Measurements from ENCODE around the gene KLF15.

KLF15 gene

DNA sequence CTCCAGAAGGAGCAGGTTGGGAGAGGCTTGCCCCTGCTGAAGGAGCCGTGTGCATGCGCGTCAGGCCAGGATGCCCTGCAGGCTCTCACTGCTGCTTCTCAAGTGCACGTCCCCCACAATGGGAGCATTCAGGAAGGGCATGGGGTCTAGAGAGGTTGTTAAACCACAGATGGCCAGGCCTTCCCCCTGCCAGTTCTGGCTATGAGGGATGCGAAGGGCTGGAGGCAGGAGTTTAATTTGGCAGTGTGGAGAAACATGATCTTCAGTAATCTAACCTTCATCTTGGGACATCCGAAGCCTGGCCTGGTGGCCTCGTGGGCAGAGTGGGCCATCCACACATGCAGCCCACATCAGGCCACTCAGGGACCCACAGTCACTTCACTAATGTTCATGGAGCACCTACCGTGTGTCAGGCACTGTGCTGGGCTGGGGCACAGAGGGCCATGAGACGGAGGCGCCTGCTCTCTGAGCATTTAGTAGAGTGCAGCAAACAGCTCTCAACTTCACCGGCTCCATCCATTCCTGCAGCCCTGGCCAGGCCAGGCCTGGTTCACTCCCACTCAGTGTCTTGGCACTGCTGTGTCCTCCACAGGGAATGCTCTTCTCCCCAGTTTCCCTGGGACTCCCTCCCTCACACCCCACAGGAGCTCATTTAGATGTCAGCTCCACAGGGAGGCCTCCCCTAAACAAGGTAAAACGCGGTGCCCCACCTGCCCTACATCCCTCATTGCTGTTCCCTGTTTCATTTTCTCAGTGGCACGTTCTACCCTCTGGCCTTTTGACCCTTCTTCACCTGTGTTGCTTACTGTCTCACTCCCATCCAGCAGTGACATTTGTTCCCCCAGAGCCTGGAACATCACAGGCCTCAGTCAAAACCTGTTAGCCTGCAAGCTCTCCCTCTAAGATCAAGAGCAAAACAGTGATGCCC is 41.5 kb upstream of the KLF15 start:
- H3K27ac ChIP-seq = no peak overlapping the region
- TF ChIP-seq CTCF (conservative IDR thresholded peaks at IDR 0.05) = no peak

GRCh38 chr3:126397610-126398422 is 40.6 kb upstream of the KLF15 start:
- H3K27ac ChIP-seq = no peak overlapping the region
- TF ChIP-seq CTCF (conservative IDR thresholded peaks at IDR 0.05) = no peak

DNA sequence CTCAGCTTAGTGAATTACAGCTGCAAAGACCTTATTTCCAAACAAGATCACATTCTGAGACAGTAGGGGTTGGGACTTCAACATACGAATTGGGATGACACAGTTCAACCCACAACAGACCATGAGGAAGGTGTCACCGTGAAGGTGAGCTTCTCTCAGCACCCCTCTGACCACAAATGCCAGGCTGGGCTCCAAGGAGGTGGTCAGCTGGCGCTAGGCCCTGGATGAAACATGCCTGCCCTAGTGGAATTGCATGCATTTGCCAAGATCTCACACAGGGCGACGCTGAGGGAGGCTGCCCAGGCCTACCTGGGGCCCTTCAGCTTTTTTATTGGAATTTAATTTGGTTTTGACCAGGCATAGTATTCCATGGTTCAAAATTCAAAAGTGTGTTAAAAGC is 39.3 kb upstream of the KLF15 start:
- no peak for TF ChIP-seq CTCF (conservative IDR thresholded peaks at IDR 0.05)
- H3K27ac ChIP-seq = no peak overlapping the region

DNA sequence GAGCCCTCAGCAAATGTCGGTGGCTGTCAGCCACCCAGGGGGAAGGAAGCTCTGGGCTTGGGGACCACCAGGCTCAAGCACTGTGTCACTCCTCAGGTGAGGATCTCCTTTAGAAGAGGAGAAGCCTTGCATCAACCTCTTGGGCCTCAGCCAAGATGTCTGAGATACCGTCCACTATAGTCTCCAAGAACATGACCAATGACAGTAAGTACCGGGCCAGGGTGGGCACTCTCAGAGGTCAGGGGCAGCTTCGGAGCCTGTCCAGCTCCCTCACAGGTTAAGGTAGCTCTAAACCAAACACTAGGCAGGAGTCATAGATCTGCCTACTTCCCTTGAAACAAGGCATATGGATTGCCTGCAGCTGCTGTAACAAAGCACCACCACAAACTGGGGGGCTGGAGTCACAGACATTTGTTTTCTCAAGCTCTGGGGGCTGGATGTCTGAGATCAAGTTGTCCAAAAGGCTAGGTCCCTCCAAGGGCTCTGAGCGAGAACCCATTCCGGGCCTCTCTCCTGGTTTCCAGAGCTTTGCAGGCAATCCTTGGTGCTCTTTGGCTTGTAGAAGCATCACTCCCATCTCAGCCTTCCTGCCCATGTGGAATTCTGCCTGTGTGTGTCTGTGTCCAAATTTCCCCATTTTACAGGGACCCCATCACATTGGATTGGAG is 38.8 kb upstream of the KLF15 start:
- no peak overlapping the region for H3K27ac ChIP-seq
- TF ChIP-seq CTCF (conservative IDR thresholded peaks at IDR 0.05) = no peak

DNA sequence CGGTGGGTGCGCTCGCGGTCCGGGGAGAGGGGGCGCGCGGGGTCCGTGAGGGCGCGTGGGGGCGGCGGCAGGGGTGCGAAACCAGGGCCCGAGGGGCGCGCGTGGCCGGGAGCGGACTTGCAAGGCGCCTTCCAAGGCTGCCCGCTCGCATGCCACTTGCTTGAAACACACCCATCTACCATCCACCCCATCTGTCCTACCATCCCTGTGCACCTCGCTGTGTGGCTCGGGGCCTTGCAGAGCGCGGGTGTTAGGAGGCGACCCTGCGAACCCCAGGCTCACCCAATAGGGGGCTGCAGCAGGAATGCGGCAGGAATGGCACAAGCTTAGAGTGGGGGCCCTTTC is 37.7 kb upstream of the KLF15 start:
- no peak overlapping the region for H3K27ac ChIP-seq
- TF ChIP-seq CTCF (conservative IDR thresholded peaks at IDR 0.05) = no peak

GRCh38 chr3:126394179-126394976 is 37.2 kb upstream of the KLF15 start, which contains the start of gene CFAP100:
Gene CFAP100 (plus strand): TSS chr3:126394909. CDS start chr3:126396001, 1,092 bp downstream.
- no peak within 1 kb of the TSS for H3K27ac ChIP-seq
- TF ChIP-seq CTCF (conservative IDR thresholded peaks at IDR 0.05) = no peak
